ENCODE data around the gene CAMK1G.

DNA sequence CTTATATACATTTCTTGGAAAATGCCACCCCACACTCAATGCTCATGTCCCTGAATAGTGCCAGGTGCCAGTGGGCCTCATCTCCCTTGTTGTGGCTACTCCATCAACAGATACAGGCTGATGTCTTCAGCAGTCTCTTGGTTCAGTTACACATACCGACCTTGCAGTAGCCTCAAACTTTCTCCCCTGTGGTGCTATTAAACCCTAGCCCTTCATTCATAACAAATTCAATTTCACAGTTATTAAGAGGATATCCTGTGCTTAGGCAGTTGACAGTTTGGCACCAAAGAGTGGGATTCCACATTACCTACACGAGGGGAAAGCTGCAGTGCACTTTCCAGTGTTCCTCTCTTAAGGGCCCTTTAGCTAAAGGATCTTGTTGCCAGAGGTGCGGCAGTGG is 35.9 kb upstream of the CAMK1G start:
- TF ChIP-seq, protein P1, sequence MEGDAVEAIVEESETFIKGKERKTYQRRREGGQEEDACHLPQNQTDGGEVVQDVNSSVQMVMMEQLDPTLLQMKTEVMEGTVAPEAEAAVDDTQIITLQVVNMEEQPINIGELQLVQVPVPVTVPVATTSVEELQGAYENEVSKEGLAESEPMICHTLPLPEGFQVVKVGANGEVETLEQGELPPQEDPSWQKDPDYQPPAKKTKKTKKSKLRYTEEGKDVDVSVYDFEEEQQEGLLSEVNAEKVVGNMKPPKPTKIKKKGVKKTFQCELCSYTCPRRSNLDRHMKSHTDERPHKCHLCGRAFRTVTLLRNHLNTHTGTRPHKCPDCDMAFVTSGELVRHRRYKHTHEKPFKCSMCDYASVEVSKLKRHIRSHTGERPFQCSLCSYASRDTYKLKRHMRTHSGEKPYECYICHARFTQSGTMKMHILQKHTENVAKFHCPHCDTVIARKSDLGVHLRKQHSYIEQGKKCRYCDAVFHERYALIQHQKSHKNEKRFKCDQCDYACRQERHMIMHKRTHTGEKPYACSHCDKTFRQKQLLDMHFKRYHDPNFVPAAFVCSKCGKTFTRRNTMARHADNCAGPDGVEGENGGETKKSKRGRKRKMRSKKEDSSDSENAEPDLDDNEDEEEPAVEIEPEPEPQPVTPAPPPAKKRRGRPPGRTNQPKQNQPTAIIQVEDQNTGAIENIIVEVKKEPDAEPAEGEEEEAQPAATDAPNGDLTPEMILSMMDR (conservative IDR thresholded peaks at IDR 0.05; ENCODE audit: low read depth, low read length) = no peak
- TF ChIP-seq POLR2A (IDR thresholded peaks at IDR 0.05; ENCODE audit: low read depth, low read length) = no peak
- TF ChIP-seq, protein P2, sequence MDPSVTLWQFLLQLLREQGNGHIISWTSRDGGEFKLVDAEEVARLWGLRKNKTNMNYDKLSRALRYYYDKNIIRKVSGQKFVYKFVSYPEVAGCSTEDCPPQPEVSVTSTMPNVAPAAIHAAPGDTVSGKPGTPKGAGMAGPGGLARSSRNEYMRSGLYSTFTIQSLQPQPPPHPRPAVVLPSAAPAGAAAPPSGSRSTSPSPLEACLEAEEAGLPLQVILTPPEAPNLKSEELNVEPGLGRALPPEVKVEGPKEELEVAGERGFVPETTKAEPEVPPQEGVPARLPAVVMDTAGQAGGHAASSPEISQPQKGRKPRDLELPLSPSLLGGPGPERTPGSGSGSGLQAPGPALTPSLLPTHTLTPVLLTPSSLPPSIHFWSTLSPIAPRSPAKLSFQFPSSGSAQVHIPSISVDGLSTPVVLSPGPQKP (IDR thresholded peaks at IDR 0.05; ENCODE audit: borderline replicate concordance, low read depth, low read length) = no peak
- TF ChIP-seq MXI1 (IDR thresholded peaks at IDR 0.05; ENCODE audit: borderline replicate concordance, low read depth, low read length) = no peak
- TF ChIP-seq USF2 (IDR thresholded peaks at IDR 0.05; ENCODE audit: low read depth, low read length) = no peak

All from IMR-90 (cell line).